Effector memory CD4-positive, alpha-beta T cell (primary cell): ENCODE data around the gene SNAP47.
A peak's percentile ranks its signal among the peaks of the same experiment; 100 is the strongest.

Source experiments
- DNase-seq, 3 donors: peaks; one replicate each; pipeline ENCODE4 v3.0.0-alpha.2; 2020
- H3K27ac ChIP-seq: 2 replicates; pipeline ENCODE4 v1.7.0; 2013; ENCODE audit warnings: mild to moderate bottlenecking, low read length, moderate library complexity; ENCODE audit not compliant: insufficient read depth, poor library complexity, severe bottlenecking
- H3K27me3 ChIP-seq: replicated peaks from 2 replicates; pipeline ENCODE4 v1.7.0; 2013; ENCODE audit warnings: mild to moderate bottlenecking, low read length; ENCODE audit not compliant: insufficient read depth, control insufficient read depth, poor library complexity, severe bottlenecking
- H3K36me3 ChIP-seq: 2 replicates; pipeline ENCODE4 v1.7.0; 2013; ENCODE audit warnings: mild to moderate bottlenecking, low read length, moderate library complexity; ENCODE audit not compliant: control insufficient read depth, insufficient read depth
- H3K4me1 ChIP-seq: 2 replicates; pipeline ENCODE4 v1.7.0; 2013; ENCODE audit warnings: low read length, mild to moderate bottlenecking; ENCODE audit not compliant: control insufficient read depth, insufficient read depth, poor library complexity, severe bottlenecking
- H3K4me3 ChIP-seq: 2 replicates; pipeline ENCODE4 v1.7.0; 2013; ENCODE audit warnings: low read length, low read depth, mild to moderate bottlenecking; ENCODE audit not compliant: insufficient read depth, poor library complexity, severe bottlenecking
- H3K9me3 ChIP-seq: 2 replicates; pipeline ENCODE4 v1.7.0; 2013; ENCODE audit warnings: mild to moderate bottlenecking, low read length, moderate library complexity; ENCODE audit not compliant: control insufficient read depth

The SNAP47 gene

DNA sequence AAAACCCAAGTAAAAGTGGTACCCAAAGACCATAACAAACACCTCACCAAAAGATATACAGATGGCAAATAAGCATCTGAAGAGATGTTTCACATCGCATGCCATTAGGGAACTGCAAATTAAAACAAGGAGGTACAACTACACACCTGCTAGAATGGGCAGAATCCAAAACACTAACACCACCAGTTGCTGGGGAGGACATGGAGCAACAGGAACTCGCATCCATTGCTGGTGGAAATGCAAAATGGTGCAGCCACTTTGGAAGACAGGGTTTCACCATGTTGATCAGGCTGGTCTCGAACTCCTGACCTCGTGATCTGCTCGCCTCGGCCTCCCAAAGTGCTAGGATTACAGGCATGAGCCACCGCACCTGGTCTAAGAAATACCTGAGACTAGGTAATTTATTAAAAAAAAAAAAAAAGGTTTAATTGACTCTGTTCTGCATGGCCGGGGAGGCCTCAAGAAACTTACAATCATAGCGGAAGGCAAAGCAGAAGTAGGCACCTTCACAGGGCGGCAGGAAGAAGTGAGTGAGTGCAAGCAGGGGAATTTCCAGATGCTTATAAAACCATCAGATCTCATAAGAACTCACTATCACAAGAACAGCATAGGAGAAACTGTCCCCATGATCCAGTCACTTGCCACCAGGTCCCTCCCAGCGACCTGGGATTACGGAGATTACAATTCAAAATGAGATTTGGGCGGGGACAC, 50.0 kb downstream of the SNAP47 start:
- Histone ChIP-seq H3K27ac (no peak overlapping the region), H3K4me3 (no peak overlapping the region), H3K27me3 (no peaks in the 10 kb centered on the region), H3K36me3 (peaks cover 6% of the 10 kb centered on the region), H3K4me1 (peaks cover 24% of the 10 kb centered on the region), H3K9me3 (no peaks in the 10 kb centered on the region)
- no peak for DNase-seq

DNA sequence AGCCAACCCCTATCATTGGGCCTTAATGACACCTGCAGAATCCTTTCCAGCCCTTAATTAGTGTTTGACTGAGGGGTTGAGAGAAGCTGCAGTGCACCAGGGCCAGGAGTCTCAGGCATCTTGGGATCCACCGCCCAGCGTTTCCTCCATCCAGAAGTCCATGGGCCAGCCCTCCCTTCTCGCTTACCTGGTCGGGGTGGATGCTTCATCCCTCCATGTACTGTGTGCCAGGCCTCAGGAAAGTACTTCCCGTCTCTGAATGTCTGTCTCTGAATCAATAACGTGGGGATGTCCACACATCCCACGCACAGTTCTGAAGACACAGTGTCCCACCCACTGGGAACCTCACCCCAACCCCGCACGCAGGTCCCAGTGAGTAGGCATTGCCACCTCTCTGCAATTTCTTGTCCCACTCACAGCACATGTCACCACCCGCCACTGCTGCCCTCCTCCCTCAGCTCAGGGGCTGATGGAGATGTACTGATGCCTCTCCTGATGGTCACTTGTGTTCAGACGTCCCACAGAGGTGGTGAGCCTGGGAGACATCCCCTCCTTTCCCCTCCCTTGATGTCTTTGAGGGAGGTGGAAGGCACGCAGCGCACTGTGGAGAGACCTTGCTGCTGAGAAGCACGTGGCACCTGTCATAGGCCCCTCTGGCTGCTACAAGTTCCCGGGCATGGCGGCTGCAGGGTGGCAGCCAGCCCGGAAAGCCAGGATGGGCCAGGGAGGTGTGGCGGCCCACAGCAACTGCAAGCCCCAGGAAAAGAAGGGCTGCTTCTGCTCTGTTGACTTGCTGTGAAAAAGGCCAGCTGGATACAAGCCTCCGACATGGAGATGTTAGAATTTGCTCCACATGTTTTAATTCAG, 50.8 kb downstream of the SNAP47 start:
- DNase-seq: no peak

DNA sequence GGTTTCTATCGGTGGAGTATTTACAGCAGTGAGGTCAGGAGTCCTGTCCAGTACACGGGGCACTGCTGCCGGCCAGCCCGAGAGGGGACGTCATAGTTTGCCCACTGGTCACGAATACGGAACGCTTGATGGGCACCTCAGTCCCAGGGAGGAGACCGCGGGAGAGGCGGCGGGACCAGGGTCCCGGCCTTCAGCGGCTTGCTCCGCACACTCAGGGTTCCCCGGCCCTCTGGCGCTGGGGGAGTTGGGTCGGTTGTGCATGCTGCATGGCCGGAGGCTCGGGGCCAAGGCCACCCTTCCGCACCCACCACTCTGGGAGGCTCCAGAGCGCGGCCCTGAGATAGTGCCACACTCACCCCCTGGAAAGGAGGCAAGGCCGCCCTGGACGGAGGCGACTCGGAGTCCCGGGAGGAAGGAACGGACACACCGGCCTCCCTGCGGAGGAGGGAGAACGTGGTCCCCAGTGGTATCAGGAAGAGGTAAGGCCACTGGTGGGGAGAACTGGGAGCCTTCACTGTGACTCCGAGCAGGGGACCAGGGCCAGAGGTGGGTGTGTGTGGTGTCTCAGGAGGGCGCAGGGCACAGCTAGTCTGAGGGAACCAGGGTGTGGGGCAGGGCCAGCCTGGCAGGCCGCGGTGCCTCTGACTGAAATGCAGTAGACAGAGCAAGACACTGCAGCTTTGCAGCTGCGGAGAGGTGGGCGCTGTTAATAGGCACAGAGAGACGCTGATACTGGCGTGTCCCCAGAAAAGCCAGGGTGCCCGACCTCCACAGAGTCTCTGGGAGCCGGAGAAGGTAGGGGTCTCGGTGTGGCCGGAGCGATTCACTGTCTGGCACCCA, 51.7 kb downstream of the SNAP47 start:
- Histone ChIP-seq H3K4me3 (peak overlapping the region; percentile 56), H3K9me3 (no peaks in the 10 kb centered on the region), H3K27ac (peak overlapping the region; percentile 51), H3K4me1 (peaks cover 24% of the 10 kb centered on the region), H3K27me3 (no peaks in the 10 kb centered on the region), H3K36me3 (no peaks in the 10 kb centered on the region)
- DNase-seq: no peak

More for the DNA sequence above, 50.8 kb downstream of the SNAP47 start:
- no peaks in the 10 kb centered on the region for H3K9me3 ChIP-seq
- H3K4me3 ChIP-seq: no peak overlapping the region
- peaks cover 24% of the 10 kb centered on the region for H3K4me1 ChIP-seq
- no peak overlapping the region for H3K27ac ChIP-seq
- H3K27me3 ChIP-seq: no peaks in the 10 kb centered on the region
- H3K36me3 ChIP-seq: no peaks in the 10 kb centered on the region

DNA sequence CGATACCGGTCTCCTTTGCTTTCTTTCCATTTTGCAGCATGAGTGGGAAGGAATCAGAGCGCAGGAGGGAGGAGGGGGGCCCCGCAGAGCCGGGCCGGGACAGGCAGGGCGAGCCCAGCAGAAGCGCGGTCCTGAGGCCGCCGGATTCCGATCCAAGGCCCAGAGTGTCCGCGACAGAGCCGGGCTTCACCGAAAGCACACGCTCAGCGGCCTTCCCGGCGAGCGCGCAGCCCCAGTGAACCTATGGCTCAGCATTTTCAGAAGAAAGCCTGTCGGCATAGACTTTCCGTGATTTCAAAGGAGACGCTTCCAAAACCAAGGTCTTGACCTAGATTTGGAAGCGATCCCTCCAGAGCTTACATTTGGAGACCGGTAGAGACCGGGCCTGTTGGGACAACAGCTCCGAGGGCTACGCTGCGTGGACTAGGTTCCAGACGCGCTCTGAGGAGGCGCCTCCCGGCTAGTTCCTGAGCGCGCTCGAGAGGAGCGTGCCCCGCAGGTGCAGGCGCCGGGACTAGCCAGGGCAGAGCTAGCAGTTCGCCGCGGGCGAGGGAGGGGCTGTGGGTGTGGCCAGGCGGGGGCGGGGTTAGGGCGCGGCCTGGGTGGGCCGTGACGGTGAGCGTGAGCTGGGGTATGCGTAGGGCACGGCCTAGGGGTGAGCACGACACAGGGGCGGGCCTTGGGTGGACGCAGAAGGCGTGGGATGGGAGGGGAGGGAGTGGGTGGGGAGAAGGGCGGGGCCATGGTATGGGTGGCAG, 52.5 kb downstream of the SNAP47 start:
- Histone ChIP-seq H3K27ac (peak overlapping the region; percentile 51), H3K4me1 (peaks cover 24% of the 10 kb centered on the region), H3K9me3 (no peaks in the 10 kb centered on the region), H3K4me3 (peak overlapping the region; percentile 56), H3K27me3 (no peaks in the 10 kb centered on the region), H3K36me3 (no peaks in the 10 kb centered on the region)
- DNase-seq: peak; percentile 95 to 98 (median 97)

DNA sequence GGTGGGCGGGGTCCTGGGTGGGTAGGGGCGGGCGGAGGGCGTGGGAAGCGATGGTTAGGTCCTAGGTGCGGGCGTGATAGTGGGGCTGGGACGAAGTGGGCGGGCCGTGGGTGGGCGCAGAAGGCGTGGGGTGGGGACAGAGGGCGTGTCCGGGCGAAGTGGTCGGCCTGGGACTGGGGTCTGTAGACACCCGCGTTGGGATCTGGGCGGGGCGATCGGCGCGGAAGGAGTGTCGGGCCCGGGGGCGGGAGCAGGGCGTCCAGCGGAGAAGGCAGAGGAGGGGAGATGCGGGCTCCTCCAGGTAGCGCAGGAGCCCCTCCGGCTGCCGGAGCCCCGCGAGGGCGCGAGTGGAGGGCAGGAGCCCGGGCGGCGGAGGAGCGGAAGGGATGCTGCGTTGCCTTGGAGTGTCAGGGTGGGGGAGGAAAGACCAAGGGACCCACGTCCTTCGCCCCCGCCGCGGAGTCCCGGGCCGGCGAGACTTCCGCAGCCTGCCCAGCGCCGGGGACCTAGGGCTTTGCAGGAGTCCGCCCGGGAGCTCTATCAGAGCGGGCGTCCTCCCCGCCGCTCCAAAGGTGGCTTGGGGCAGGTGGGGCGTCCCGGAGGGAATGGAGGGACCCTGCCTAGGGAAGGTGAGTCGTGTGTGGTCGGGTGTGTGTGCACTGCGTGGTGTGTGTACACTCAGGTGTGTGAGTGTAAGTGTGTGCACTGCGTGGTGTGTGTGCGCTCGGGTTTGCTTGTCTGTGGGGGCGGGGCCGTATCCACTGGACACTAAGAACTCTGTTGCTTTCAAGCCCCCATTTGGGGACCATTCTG, 53.2 kb downstream of the SNAP47 start:
- peak overlapping the region; percentile 72 for H3K4me3 ChIP-seq
- no peaks in the 10 kb centered on the region for H3K36me3 ChIP-seq
- no peaks in the 10 kb centered on the region for H3K9me3 ChIP-seq
- DNase-seq: no peak
- peak overlapping the region; percentile 37 for H3K27ac ChIP-seq
- peaks cover 24% of the 10 kb centered on the region for H3K4me1 ChIP-seq
- H3K27me3 ChIP-seq: no peaks in the 10 kb centered on the region

DNA sequence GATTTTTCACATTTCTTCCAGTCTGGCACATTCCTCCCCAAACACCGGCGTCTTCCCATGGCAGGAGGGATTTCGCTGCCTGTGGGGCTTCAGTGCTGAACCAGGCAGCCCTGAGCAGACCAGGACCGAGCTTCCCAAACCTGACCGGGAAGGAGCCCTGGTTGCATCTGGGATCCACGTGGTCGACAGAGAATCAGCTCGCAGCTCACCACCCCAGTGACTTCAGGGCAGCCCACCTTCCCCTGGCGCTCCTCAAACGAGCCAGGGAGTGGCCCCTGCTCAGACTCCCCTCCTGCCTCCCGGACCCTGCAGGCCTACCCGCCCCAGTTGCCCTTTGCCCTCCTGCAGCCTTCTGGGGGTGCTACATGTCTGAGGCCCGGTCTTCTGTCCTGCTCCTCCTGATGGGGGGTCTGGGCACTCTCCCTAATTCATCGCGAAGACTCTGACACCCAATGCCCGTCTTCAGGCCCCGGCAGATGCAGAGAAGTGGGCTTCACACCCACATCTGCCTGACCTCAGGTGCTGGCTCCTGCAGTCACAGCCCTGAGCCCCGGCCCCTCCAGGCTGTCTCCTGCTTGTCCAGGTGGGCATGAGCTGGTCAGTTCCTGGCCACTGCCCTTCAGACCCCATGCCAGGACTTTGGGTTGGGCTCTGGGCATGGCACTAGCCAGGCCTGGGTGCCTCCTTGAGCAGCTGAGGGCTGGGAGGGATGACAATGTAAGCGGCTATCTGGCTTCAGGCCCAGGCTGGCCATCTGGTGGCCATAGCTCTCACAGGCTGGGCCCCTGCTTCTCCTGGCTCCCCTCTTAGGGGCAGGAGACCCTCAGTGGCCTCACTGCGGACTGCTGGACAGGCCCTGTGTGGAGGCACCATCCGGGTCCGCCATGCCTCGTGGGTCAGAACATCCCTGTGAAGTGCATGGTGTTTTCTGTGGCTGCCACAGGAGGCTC, 54.1 kb downstream of the SNAP47 start:
- Histone ChIP-seq H3K9me3 (no peaks in the 10 kb centered on the region), H3K27me3 (no peaks in the 10 kb centered on the region), H3K4me3 (peak overlapping the region; percentile 72), H3K4me1 (peaks cover 24% of the 10 kb centered on the region), H3K36me3 (no peaks in the 10 kb centered on the region), H3K27ac (no peak overlapping the region)
- no peak for DNase-seq

DNA sequence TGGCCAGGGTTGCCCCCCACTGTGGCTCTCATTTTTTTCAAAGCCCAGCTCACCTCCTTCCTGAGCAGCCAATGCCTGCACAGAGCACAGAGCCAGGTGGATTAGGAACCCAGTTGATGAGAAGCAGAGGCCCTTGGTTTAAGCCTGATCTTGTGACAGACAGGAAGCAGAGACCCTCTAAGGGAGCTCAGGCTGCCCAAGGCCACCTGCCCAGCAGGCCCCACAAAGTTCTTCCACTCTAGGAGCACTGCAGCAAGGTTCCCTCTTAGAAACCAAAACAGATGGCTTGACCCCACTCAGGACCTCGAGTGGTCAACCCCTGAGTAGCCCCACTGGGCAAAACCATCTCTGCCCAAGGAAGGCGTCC, 54.8 kb downstream of the SNAP47 start:
- Histone ChIP-seq H3K4me3 (no peak overlapping the region), H3K9me3 (no peaks in the 10 kb centered on the region), H3K27ac (no peak overlapping the region), H3K27me3 (no peaks in the 10 kb centered on the region), H3K4me1 (peaks cover 24% of the 10 kb centered on the region), H3K36me3 (no peaks in the 10 kb centered on the region)
- DNase-seq: no peak

DNA sequence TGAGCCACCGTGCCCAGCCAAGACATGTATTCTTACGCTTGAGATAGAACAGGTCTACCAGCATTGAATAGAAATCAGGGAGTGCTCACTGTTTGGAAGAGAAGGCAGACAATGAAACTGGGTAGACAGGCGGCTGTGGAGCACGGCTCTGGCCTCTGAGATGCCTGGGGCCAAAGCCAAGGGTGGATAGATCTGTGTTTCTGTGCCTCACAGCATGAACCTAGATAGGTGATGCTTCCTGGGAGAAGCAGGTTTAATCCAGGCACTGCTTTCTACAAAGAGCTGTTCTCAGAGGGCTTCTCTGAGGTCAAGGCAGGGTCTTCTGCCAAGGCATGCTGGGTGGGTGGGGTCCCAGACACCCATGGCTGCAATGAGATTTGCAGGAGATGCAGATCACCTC, 55.6 kb downstream of the SNAP47 start:
- Histone ChIP-seq H3K4me1 (peaks cover 24% of the 10 kb centered on the region), H3K27me3 (no peaks in the 10 kb centered on the region), H3K27ac (no peak overlapping the region), H3K36me3 (no peaks in the 10 kb centered on the region), H3K9me3 (no peaks in the 10 kb centered on the region), H3K4me3 (no peak overlapping the region)
- DNase-seq: no peak
